AML-193 (cell line): ENCODE results near the gene HLA-DPA1.
"Not testable (repeated sequence)": the region's sequence is repeated elsewhere in the genome, so short reads cannot be mapped to it uniquely, and the experiment has no call there.

Experiments
- DNase-seq, 2 experiments: peaks; one replicate each; lab custom pipeline; 2025; lab: John Stamatoyannopoulos, UW

Gene HLA-DPA1

DNA sequence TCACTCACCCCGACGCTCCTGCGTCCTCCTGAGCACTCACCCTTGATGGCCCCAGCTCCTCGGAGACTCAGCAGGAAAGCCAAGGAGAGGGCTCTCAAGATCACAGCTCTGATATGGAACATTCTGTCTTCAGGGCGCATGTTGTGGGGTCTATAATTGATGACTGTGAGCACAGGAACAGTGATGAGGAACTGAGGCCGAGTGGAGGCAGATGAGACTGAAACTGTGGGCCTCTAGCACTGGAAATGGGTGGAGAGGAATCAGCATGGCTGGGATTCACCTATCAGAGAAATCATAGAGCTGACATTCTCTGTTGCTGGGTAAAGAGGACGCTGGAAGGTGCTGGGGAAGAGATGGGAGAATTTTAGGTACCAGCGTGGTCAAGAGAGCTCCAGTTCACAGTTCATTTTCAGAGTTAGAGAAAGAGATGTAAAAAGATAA, at the start of gene HLA-DPA1:
TSS of gene HLA-DPA1 (minus strand) at position 219 of the 441 bp plus-strand sequence.
- peak; percentile 62 to 70 for DNase-seq

DNA sequence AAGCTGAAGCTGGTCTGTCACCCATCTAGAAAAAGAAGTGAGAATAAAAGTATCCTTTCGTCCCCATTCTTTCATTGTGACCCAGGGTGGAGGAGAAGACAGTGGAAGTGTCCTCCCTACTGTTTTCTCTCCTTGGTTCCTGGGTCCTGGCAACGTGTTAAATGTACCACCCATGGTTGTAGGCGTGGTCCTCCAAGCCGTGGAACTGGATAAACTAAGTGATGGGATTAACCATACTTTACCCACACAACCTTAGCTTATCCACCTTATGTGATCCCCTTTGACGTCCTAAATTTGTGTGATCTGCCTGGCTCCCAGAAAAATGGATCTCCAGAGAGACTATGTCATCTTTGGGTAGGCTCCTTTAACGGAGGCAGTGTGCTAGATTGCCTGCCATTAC, 49.7 kb upstream of the HLA-DPA1 start:
- no peak for DNase-seq

DNA sequence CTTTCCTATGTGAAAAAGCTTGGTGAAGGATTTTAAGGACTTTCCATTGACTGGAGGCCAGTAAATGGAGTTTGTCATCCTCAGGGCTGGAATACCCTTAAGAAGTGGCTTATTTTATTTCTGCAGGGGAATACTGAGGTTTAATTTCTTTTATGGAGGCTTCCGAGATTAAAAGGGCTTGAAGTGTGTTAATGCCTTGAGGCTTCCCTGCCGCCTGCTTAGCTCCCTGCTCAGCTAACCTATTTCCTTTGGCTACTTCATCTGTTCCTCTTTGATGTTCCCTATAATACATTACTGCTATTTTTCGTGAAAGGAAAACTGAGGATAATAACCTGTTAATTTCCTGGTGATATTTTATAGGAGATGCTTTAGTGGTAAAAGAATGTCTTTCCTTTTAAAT, 46.6 kb upstream of the HLA-DPA1 start:
- DNase-seq: no peak

DNA sequence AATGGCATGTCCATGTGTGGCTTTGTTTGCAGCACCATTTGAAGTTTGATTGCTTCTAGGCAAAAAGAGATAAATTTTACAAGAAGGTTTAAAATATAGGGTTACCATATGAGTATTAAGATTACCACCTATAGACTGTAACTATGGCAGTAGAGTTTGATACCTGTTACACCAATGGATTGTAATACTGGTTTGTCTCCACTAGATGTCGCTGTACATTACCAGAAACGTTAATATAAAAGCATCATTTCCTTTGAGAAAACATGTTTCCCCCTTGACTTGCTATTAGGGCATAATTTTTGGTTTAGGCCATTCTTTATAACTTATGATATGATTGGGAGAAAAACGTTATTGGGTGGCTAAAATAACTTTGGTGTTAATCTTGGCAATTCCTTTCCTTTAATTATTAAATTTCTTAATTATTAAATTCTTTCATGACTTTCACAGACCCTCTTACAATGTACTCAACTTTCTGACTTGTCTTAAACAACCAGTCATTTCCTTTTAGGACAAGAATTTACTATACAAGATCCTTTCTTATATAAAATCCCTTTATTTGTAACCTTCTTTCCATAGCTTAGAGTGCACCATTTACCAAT, 45.2 kb upstream of the HLA-DPA1 start:
- DNase-seq: peak; percentile 74 to 75

DNA sequence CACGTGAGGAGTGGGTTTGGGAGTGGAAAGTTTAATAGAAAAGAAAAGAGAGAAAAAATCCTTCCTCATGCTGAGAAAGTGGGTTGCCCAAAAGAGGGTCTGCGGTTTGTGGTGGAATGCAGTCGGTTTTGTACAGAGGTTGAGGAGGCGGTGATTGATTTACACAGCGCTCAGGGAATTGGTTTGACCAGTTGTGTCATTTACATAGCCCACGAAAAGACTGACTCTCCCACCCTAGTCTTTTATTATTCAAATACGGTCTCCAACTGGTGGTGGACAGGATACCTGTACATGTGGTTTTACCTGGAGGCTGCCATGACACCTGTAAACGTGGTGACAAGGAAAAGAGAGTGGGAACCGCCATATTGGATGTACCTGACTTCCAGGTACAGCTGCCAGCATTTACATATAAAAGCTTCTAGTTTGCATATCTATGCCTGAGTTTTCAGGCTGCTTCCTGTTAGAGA, 44.4 kb upstream of the HLA-DPA1 start:
- no peak for DNase-seq

DNA sequence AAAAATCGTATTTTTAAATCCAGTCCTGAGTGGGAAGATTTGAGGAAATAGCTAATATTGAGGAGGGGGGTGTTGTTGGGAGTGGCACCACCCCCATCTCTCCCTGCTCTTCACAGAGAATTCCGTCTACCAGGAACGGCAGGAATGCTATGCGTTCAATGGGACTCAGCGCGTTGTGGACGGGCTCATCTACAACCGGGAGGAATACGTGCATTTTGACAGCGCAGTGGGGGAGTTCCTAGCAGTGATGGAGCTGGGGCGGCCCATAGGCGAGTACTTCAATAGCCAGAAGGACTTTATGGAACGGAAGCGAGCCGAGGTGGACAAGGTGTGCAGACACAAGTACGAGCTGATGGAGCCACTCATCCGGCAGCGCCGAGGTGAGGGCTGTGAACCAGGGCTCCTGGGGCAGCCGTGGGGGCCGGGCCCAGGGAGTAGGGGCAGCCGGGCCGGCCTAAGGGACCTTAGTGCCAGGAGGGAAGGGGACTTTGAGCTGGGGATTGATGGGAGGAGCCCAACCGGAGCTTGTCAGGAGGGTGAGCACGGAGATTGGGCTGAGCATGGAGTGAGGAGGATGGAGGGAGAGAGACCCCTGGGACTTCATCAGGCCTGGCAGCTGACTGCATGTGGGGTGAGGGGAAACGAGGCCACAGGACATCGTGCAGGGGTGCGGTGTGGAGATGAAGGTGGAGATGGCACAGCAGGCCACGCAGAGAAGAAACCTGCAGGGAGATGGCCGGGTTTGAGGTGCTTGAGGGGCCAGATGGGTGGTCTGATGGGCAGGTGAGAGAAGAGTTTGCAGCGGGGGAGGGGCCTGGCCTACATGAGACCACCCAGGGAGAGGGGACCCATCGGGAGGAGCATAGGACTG, 43.6 kb upstream of the HLA-DPA1 start:
- DNase-seq: no peak

DNA sequence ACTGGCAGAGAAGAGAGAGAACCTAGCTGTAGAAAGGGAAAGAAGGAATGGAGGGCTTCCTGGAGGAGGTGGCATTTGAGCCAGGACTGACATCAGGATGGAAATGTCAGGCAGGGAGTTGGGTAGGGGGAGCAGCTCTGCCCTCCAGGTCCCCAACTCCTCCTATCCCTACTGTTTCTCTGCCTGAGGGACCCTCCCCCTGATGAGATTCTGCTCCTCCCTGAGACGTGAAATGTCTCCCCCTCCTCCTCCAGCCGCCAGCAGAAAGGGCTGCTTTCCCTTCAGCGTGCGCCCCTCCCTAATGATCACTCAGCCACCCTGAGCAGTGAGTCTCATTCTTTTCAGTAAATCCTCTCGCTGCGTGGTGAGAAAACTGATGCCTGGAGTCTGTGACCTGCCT, 43.0 kb upstream of the HLA-DPA1 start:
- no peak for DNase-seq

DNA sequence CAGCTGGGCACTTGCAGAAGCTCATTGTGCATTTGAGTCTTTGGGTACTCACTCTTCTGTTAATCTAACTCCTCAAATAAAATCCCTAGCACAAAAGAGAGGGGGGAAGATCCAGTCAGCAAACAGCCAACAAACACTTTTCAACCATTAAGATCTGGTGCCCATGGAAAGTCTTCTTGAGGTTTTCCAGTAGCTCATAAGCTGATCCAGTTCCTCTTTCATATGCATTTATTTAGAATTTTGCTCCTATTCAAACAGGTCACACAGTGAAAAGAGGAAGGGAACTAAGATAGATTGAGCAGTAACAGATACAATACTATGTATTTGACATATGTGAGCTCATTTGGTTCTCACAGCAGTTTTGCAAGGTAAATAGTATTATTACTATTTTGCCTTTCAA, 41.0 kb upstream of the HLA-DPA1 start:
- peak; percentile 78 to 87 for DNase-seq

DNA sequence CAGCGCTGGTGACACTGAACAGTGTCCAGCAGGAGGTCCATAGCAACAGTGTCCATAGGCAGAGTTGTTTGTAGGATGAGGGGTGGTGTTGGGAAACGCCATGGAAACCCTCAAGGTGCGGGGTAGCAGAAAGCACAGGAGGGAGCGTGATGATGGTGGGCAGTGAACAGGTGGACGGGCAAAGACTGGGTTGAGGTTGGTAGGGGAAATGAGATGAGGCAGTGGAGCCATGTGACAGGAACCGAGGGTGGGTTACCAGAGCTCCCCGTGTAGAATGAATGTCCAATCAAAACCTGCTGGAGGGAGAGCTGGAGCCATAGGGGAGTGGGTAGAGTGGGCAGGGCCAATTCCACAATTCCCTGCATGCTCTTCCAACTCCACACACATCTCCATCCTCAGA, 40.3 kb upstream of the HLA-DPA1 start:
- no peak for DNase-seq

DNA sequence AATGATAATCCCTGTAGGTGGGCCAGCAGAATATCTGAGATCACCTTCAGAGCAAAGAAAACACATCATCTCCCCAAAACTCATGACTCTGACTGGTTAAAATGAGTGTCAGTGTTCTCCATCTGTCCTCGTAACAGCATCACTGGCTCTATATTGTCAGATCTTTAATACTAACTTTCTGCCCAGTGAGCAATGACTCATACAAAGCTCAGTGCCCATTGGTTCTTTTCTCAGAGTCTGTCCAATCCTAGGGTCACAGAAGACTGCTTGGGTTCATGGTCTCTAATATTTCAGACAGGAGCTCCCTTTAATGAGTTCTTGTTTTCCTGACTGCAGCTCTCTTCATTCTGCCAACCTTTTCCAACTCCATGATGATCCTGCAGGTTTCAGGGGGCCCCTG, 38.7 kb upstream of the HLA-DPA1 start:
- DNase-seq: peak; percentile 78 to 87

DNA sequence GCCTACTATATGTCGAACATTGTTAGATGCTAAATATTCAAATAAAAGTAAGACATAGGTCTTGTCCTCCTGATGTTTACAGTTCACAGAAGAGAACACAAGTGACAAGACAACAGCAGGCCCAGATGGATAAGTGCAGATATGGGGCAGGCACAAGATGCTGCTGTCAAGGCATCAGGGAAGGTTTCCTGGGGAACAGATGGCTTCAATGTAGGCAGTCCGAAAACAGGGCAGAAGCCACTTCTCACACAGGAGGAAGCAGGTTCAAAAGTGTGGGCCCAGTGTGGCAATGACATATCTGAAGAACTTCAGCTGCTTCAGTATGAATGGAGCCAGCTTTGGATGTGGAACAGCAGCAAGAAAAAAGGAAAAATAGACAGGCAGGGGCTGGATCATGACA, 34.9 kb upstream of the HLA-DPA1 start:
- DNase-seq: no peak

DNA sequence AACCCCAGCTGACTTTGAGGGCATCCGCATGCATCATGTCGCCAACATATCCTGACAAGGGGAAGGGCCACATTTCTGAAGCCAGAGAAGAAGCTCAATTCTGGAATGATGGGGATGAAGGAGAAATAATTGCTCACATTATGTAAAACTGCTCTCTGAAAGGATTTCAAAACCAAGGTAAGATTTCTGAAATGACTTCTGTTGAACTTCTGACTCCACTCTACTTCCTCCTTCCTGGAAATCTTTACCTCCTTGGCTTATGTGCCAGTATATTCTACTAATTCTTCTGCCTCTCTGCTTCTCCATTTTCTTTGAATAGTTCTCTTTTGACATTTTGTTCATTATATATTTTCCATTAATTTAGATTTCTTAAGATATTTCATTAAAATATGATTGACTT, 34.2 kb upstream of the HLA-DPA1 start:
- DNase-seq: peak; percentile 54 to 62

DNA sequence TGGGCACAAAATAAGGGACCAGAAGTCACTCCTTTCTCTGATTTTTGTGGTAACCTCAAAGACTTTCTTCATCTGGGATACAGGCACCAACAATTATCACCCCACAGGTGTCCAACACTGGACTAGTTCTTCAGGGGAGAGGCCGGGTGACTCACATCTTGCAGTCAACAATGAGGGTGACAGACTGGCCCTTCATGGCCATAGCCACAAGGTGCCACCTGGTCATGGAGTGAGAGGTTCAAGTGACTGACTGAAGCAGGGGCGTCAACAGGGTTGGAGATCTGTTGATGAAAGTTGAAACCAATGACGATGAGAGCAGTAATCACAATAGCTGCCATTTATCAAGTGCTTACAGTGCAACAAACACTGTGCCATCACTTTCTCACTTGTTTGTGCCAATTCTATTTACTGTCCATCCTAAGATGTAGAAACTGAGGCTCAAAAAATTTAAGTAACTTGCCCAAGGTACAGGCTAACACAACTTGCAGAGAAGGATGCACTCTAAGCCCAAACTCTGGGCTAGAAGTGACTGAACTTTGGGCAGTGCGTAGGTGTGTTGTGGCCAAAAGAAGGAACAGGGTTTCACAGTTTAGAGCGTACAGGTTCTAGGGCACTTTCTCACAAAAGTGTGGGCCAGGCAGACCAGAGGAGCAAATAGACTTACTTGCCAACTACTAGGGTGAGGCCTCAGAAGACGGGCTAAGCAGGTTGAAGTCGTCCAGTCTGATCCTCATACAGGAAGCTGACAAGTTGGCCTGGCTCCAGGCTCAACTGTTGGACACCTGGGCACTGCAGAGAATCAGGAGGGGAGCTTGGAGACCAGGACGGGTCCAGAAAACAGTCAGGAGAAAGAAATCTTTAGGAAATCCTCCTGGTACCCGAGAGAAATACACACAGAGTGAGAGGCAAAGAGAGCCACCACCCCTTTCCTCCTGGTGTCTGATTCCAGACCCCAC, 32.7 kb upstream of the HLA-DPA1 start:
- DNase-seq: no peak

DNA sequence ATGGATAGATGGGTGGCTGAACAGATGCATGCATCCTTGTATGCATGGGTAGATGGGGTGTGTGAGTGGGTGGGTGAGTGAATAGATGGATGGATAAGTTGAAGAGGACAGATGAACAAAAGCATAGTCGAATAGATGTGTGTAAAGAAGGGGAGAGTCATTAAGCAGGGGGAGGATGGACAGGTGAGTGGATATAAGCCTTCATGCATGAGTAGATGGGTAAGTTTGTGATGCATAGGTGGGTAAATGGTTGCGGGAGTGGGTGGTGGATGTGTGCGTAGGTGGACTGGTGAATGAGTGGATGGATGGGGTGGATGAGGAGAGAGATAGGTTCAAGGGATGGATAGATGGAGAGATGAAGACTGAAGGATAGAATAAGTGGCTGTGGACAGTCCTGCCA, 31.9 kb upstream of the HLA-DPA1 start:
- DNase-seq: no peak

DNA sequence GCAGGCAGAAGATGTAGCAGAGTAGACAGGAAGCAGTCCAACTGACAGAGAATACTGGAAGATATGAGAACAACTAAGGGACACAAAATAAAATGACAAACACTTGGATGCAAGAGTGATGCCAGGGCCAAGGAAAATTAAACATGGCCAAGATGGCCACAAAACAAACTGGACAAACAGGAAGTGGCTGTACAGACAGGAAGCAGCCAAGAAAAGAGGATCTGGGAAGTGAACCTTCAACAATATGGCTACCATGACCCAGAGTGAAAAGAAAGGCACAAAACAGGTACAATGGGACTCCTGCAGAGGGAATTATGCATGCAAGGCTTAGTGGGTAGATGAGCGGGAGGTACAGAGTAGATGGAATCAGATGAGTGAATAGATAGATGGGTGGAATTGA, 31.4 kb upstream of the HLA-DPA1 start:
- peak in 1 of 2 experiments; percentile 4 for DNase-seq

DNA sequence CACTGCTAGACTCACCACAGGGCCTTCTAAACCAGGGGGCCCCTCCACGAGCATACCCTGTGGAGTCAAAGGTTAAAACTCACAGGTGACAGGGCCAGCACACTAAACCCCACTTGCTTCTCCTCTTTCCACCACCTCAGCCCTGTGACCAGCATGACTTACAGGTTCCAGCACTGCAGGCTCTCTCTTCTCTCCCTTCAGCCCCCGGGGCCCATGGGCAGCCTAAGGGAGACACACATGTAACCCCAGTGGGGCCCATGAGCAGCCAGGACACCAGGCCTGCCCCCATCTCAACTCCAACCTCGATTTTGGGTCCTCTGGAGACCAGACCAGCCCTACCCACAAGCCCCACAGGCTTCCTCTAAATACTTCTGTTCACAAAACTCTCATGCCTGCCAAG, 30.3 kb upstream of the HLA-DPA1 start:
- DNase-seq: no peak

DNA sequence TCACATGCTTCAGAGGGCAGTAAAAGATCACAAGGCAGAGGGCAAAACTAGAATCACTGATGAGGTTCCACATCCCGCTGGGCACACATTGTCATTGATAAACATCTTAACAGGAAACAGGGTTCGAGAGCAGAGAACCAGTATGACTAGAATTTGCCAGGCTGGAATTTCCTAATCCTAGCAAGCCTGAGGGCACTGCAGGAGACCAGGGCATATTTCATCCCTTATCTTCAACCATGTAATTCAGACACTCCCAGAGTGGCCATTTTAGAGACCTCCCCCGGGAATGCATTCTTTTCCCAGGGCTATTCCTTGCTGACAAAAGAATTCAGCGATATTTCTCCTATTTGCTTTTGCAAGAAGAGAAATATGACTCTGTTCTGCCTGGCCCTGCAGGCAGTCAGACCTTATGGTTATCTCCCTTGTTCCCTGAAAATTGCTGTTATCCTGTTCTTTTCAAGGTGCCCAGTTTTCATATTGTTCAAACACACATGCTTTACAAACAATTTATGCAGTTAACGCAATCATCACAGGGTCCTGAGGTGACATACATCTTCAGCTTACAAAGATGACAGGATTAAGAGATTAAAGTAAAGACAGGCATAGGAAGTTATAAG, 27.8 kb upstream of the HLA-DPA1 start:
- DNase-seq: not testable (repeated sequence)

DNA sequence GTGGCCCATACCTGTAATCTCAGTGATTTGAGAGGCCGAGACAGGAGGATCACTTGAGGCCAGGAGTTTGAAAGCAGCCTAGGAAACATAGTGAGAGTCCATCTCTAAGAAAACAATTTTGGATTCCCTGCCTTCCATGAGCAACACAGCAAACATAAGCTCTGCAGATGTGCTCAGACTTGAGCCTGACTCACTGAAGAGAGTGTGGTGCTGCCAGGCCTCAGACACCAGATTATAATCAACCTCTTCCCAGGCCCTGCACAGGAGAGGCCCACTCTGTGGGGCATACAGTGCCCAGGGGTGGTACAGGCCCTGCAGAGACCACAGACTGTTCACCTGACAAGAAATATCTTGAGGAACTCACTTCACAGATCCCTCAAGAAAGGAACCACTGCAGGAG, 22.2 kb upstream of the HLA-DPA1 start:
- DNase-seq: no peak

DNA sequence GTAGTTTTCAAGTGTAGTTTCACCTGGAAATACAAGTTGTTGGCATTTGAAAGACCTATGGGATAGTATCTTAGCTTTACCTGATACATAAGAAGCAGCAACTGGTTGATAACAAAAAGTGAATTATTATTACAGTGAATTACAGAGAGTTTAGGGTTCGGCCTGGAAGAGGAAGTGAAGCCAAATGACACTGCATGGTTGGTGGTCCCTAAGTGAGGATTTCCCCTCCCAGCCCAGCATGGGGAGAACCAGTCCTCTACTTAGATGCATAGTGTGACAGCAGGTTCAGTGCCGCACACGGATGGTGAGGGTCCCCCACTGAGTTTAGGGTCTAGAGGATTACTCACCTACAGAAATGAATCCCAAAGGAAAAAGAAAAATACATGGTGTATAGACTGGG, 20.4 kb upstream of the HLA-DPA1 start:
- no peak for DNase-seq

DNA sequence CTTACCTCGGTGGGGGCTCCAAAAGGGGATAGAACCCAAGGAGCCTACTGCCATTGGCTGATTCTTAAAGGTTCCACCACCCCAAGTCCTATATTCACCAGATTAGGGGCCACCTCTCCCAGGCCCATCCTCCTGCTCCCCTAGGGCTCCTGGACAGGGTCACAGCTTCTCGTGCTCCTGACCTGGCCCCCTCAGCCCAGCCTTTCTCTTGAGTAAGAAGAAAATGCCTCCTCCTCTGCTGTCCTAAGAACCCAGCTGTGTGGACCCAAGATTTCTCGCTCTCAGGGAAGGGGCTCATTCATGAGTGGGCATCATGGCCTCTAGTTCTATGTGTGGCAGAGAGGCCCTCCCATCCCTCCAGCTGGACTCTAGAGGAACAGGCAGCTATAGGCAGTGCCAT, 18.9 kb upstream of the HLA-DPA1 start:
- DNase-seq: no peak

DNA sequence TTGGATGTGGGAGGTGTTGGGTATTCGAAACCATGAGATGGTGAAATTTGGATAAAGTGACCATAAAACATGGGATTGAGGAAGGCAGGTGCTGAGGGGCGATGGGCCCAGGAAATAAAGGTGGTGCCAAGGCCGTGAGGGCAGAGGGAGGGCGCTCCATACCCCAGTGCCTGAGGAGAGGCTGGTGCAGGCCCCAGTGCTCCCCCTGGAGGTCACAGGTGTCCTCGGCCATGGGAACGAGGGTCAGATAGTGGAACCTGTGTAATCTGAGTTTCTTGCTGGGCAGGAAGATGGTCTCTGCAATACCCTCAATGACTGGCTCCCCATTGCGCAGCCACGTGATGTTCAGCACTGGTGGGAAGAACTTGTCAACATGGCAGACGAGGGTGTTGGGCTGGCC, 18.5 kb upstream of the HLA-DPA1 start:
- DNase-seq: peak; percentile 17 to 44
